ENCODE measurements around the gene VANGL1. TPM values are rescaled to one million over a fixed set of nuclear protein-coding genes. Genes with fewer than 3 reads are reported as not detected.

Gene VANGL1
- total and polyA plus RNA-seq, 4 donors = 2.5 to 6.8 (median 3.5) TPM

DNA sequence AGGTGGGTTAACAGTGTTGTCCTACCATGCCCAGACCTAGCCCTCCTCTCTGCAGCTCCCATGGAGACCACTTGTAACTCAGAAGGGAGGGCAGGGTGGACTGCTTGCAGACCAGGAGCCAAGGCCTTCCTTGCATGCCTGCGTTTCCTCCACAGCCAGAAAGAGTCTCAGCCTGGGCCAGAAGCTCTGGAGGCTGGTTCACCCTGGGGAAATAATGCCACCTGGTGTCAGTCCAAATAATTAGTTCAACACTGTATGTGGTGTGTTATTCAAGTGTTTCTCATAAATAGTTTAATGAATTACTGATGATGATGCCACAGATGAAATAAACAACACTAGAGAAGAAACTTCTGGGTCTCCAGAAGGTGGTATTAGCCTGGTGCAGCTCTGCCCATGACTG, 16.9 kb upstream of the VANGL1 start (continued):
- TF ChIP-seq, protein P1, sequence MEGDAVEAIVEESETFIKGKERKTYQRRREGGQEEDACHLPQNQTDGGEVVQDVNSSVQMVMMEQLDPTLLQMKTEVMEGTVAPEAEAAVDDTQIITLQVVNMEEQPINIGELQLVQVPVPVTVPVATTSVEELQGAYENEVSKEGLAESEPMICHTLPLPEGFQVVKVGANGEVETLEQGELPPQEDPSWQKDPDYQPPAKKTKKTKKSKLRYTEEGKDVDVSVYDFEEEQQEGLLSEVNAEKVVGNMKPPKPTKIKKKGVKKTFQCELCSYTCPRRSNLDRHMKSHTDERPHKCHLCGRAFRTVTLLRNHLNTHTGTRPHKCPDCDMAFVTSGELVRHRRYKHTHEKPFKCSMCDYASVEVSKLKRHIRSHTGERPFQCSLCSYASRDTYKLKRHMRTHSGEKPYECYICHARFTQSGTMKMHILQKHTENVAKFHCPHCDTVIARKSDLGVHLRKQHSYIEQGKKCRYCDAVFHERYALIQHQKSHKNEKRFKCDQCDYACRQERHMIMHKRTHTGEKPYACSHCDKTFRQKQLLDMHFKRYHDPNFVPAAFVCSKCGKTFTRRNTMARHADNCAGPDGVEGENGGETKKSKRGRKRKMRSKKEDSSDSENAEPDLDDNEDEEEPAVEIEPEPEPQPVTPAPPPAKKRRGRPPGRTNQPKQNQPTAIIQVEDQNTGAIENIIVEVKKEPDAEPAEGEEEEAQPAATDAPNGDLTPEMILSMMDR (IDR thresholded peaks at IDR 0.05; ENCODE audit: low read depth, low read length, missing input control) = no peak

DNA sequence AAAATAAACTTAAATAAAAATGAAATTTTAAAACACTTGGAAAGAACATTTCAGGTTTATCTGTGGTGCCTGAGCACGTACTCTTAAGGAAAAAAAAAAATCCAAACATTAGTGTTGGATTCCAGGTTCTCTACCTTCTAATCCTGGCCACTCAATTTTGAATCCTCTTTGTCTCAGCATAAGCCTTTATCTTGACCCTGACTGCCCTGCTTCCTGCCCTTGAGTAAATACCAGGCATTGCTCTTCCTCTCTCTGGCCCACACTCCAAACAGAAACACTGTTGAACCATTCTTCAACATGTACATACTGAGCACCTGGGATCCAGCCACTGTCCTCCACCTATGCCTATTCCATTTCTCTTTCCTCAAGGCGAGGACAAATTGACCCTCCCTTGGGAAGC, 11.4 kb upstream of the VANGL1 start:
- Histone ChIP-seq H3K9ac (ENCODE audit: low read depth in 1 of 2, low read length in 2 of 2) (no peak overlapping the region), H3K4me3 (ENCODE audit: low read depth in 1 of 3, low read length in 3 of 3) (no peak overlapping the region), H3K4me1 (ENCODE audit: control insufficient read depth in 4 of 4, insufficient read depth in 4 of 4, low read length in 3 of 4) (no peaks in the 10 kb centered on the region), H3K27ac (ENCODE audit: low read depth in 1 of 2, low read length in 2 of 2) (no peak overlapping the region), H3K9me3 (ENCODE audit: control insufficient read depth in 4 of 4, low read length in 3 of 4) (no peaks in the 10 kb centered on the region), H3K36me3 (ENCODE audit: control insufficient read depth in 4 of 4, insufficient read depth in 3 of 4, low read depth in 1 of 4, low read length in 3 of 4) (no peaks in the 10 kb centered on the region), H3K27me3 (ENCODE audit: control insufficient read depth in 4 of 4, insufficient read depth in 4 of 4, low read length in 3 of 4) (peaks cover 0 to 7% (median 0%) of the 10 kb centered on the region in 4 donors)
- no peak for DNase-seq (ENCODE audit: low spot score)
- 92% methylated on average over 2 of the region's 2 CpGs for WGBS
- TF ChIP-seq, protein P1 (IDR thresholded peaks at IDR 0.05; ENCODE audit: low read depth, low read length, missing input control) = no peak
- TF ChIP-seq HNF4A (conservative IDR thresholded peaks at IDR 0.05) (no peak), SP1 (IDR thresholded peaks at IDR 0.05) (no peak), JUND (IDR thresholded peaks at IDR 0.05) (no peak), RAD21 (IDR thresholded peaks at IDR 0.05) (no peak), HNF4G (IDR thresholded peaks at IDR 0.05) (no peak), TAF1 (conservative IDR thresholded peaks at IDR 0.05) (no peak), GABPA (IDR thresholded peaks at IDR 0.05 in 1 of 2, conservative IDR thresholded peaks at IDR 0.05 in 1 of 2) (no peak), FOXA1 (IDR thresholded peaks at IDR 0.05) (no peak), NR2F2 (IDR thresholded peaks at IDR 0.05) (no peak)
- TF ChIP-seq, protein P2, sequence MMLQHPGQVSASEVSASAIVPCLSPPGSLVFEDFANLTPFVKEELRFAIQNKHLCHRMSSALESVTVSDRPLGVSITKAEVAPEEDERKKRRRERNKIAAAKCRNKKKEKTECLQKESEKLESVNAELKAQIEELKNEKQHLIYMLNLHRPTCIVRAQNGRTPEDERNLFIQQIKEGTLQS (IDR thresholded peaks at IDR 0.05) = no peak
- TF ChIP-seq, protein P3, sequence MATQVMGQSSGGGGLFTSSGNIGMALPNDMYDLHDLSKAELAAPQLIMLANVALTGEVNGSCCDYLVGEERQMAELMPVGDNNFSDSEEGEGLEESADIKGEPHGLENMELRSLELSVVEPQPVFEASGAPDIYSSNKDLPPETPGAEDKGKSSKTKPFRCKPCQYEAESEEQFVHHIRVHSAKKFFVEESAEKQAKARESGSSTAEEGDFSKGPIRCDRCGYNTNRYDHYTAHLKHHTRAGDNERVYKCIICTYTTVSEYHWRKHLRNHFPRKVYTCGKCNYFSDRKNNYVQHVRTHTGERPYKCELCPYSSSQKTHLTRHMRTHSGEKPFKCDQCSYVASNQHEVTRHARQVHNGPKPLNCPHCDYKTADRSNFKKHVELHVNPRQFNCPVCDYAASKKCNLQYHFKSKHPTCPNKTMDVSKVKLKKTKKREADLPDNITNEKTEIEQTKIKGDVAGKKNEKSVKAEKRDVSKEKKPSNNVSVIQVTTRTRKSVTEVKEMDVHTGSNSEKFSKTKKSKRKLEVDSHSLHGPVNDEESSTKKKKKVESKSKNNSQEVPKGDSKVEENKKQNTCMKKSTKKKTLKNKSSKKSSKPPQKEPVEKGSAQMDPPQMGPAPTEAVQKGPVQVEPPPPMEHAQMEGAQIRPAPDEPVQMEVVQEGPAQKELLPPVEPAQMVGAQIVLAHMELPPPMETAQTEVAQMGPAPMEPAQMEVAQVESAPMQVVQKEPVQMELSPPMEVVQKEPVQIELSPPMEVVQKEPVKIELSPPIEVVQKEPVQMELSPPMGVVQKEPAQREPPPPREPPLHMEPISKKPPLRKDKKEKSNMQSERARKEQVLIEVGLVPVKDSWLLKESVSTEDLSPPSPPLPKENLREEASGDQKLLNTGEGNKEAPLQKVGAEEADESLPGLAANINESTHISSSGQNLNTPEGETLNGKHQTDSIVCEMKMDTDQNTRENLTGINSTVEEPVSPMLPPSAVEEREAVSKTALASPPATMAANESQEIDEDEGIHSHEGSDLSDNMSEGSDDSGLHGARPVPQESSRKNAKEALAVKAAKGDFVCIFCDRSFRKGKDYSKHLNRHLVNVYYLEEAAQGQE (IDR thresholded peaks at IDR 0.05) = no peak

Measured in liver (tissue), 9 donors.